GM12892 (cell line): ENCODE measurements around the gene YTHDF1.

ENCODE experiments used
- POLR2A ChIP-seq: IDR thresholded peaks from 2 replicates; pipeline ENCODE4 v1.6.1; 2011; ENCODE audit warnings: low read depth, low read length, control low read depth
- POLR2AphosphoS5 ChIP-seq: IDR thresholded peaks from 2 replicates; pipeline ENCODE4 v1.6.1; 2011; ENCODE audit warnings: low read depth, low read length, control low read depth
- TAF1 ChIP-seq: IDR thresholded peaks from 2 replicates; pipeline ENCODE4 v1.6.1; 2011; ENCODE audit warnings: low read depth, mild to moderate bottlenecking, control low read depth, low read length, borderline replicate concordance

DNA sequence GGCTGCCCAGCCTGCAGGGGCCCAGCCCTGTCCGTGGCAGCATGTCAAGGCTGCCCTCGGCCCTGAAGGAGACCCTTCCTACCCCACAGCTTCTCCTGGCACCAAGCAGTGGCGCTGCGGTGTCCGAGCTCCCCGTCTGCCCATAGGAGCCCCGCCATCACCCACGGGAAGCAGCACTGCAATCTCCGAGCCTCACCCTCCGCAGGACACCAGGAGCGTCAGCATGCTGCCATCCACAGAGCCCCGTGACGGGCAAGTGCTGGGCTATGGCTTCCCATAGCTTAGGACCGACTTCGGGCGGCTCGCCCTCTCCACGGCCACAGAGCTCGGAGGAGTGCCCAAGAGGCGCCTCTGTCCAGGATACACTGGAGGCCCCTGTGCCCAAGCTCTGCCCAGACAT lies 25.1 kb downstream of the YTHDF1 start:
- no peak for TF ChIP-seq TAF1
- no peak for TF ChIP-seq POLR2A
- TF ChIP-seq POLR2AphosphoS5: no peak
